Mammary epithelial cell (primary cell): ENCODE results near the gene RANGAP1.

Source experiments
- CTCF ChIP-seq, 2 donors: IDR thresholded peaks in 1 of 2; conservative IDR thresholded peaks in 1 of 2; 2 replicates each; pipeline ENCODE4 v1.5.1; 2011 to 2012; ENCODE audit warnings: inconsistent platforms in 2 of 2, low read length in 2 of 2, mild to moderate bottlenecking in 2 of 2, control low read depth in 1 of 2, low read depth in 1 of 2; ENCODE audit not compliant: insufficient read depth in 1 of 2; ENCODE audit errors: extremely low read depth in 1 of 2
- EZH2 ChIP-seq: IDR thresholded peaks from 2 replicates; pipeline ENCODE4 v1.6.1; 2012; ENCODE audit warnings: low read length, inconsistent platforms, borderline replicate concordance

GRCh38 chr22:41256254-41257253, 29.4 kb downstream of the RANGAP1 start:
- TF ChIP-seq EZH2 (no peak), CTCF (conservative IDR thresholded peaks at IDR 0.05 in 1 of 2, IDR thresholded peaks at IDR 0.05 in 1 of 2; ENCODE audit: extremely low read depth in 1 of 2, insufficient read depth in 1 of 2, low read depth in 1 of 2, low read length in 2 of 2) (peak; percentile 18 to 55)
